ENCODE measurements around the gene PHEX.

PHEX gene

GRCh38 chrX:22095856-22096255, 63.7 kb downstream of the PHEX start:
- Histone ChIP-seq H3K27ac (replicated peaks) (no peak overlapping the region), H3K4me3 (replicated peaks; ENCODE audit: insufficient read depth, low read length) (no peak overlapping the region), H3K27me3 (ENCODE audit: insufficient read depth, poor library complexity, severe bottlenecking) (no peaks in the 10 kb centered on the region)
- DNase-seq (ENCODE audit: low read depth in 1 of 2, low spot score in 1 of 2), result no peak
- TF ChIP-seq POLR2AphosphoS5 (IDR thresholded peaks at IDR 0.05; ENCODE audit: low read depth) (no peak), SPI1 (IDR thresholded peaks at IDR 0.05; ENCODE audit: borderline replicate concordance, low read depth) (no peak), REST (IDR thresholded peaks at IDR 0.05; ENCODE audit: insufficient replicate concordance, low read depth) (no peak), GABPA (IDR thresholded peaks at IDR 0.05; ENCODE audit: low read depth) (no peak)
- TF ChIP-seq, protein P1, sequence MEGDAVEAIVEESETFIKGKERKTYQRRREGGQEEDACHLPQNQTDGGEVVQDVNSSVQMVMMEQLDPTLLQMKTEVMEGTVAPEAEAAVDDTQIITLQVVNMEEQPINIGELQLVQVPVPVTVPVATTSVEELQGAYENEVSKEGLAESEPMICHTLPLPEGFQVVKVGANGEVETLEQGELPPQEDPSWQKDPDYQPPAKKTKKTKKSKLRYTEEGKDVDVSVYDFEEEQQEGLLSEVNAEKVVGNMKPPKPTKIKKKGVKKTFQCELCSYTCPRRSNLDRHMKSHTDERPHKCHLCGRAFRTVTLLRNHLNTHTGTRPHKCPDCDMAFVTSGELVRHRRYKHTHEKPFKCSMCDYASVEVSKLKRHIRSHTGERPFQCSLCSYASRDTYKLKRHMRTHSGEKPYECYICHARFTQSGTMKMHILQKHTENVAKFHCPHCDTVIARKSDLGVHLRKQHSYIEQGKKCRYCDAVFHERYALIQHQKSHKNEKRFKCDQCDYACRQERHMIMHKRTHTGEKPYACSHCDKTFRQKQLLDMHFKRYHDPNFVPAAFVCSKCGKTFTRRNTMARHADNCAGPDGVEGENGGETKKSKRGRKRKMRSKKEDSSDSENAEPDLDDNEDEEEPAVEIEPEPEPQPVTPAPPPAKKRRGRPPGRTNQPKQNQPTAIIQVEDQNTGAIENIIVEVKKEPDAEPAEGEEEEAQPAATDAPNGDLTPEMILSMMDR (IDR thresholded peaks at IDR 0.05; ENCODE audit: insufficient read depth, low read length), result no peak

- DNase-seq (ENCODE audit: low read depth in 1 of 2, low spot score in 1 of 2), result no peak
- Histone ChIP-seq H3K4me3 (replicated peaks; ENCODE audit: insufficient read depth, low read length) (no peak overlapping the region), H3K27me3 (ENCODE audit: insufficient read depth, poor library complexity, severe bottlenecking) (no peaks in the 10 kb centered on the region), H3K27ac (replicated peaks) (no peak overlapping the region)
- TF ChIP-seq REST (IDR thresholded peaks at IDR 0.05; ENCODE audit: insufficient replicate concordance, low read depth), result no peak
- TF ChIP-seq GABPA (IDR thresholded peaks at IDR 0.05; ENCODE audit: low read depth), result no peak
- TF ChIP-seq, protein P1 (IDR thresholded peaks at IDR 0.05; ENCODE audit: insufficient read depth, low read length), result no peak
- no peak for TF ChIP-seq POLR2AphosphoS5 (IDR thresholded peaks at IDR 0.05; ENCODE audit: low read depth)
- TF ChIP-seq SPI1 (IDR thresholded peaks at IDR 0.05; ENCODE audit: borderline replicate concordance, low read depth), result no peak
These were observed 65.0 kb downstream of the PHEX start for GRCh38 chrX:22097012-22097694.

DNA sequence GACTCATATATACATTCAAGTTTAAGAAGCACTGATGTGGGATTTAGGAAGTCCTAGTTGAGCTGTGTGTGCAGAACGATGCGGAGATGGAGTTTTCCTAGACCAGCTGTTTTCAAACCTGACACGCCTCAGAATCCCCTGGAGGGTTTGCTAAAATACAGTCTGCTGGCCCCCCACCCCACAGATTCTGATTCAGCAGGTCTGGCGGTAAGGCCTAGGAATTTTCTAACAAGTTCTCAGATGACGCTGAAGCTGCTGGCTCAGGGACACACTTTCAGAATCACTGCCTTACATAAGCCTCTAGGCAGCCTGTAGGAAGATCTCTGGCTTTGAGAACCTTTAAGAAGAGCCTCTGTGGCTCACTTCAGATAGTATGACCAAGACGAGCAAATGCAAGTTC, 73.1 kb downstream of the PHEX start:
- no peak for DNase-seq (ENCODE audit: low read depth in 1 of 2, low spot score in 1 of 2)
- H3K27ac ChIP-seq (replicated peaks), result no peak overlapping the region
- TF ChIP-seq SPI1 (IDR thresholded peaks at IDR 0.05; ENCODE audit: borderline replicate concordance, low read depth) (no peak), POLR2AphosphoS5 (IDR thresholded peaks at IDR 0.05; ENCODE audit: low read depth) (no peak), GABPA (IDR thresholded peaks at IDR 0.05; ENCODE audit: low read depth) (no peak), REST (IDR thresholded peaks at IDR 0.05; ENCODE audit: insufficient replicate concordance, low read depth) (no peak)
- TF ChIP-seq, protein P1 (IDR thresholded peaks at IDR 0.05; ENCODE audit: insufficient read depth, low read length), result no peak
- H3K4me3 ChIP-seq (replicated peaks; ENCODE audit: insufficient read depth, low read length), result no peak overlapping the region
- H3K27me3 ChIP-seq (ENCODE audit: insufficient read depth, poor library complexity, severe bottlenecking), result no peaks in the 10 kb centered on the region
